ENCODE results near the gene ZNF552. TPM values are rescaled to one million over a fixed set of nuclear protein-coding genes. Genes with fewer than 3 reads are reported as not detected.
A peak's percentile ranks its signal among the peaks of the same experiment; 100 is the strongest.

The ZNF552 gene
- total and polyA plus RNA-seq, 2 of the 4 experiments (the other 2 are of a cell fraction): 2.8 to 4.7 TPM

DNA sequence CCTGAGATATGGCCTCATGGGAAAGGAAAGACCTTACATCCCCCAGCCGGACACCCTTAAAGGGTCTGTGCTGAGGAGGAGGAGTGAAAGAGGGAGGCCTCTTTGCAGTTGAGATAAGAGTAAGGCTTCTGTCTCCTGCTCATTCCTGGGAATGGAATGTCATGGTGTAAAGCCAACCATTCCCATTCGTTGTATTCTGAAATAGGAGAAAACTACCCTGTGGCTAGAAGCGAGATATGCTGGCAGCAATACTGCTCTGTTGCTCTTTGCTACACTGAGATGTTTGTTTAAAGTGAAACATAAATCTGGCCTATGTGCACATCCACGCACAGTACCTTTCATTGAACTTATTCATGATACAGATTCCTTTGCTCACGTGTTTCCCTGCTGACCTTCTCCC is 14.6 kb upstream of the ZNF552 start:
- Histone ChIP-seq H3K56ac (ENCODE audit: extremely low read depth, insufficient read depth, low read length) (no peak overlapping the region), H2AFZ (replicated peaks; ENCODE audit: low read length, poor library complexity) (no peak overlapping the region), H2AK5ac (ENCODE audit: low read depth, low read length) (no peak overlapping the region), H3K9me1 (ENCODE audit: insufficient read depth, low read length) (peaks cover 8% of the 10 kb centered on the region; the same call in 1 of the 2 replicates), H2BK15ac (ENCODE audit: low read depth, low read length) (no peak overlapping the region), H2BK20ac (ENCODE audit: low read depth, low read length) (no peak overlapping the region), H4K91ac (ENCODE audit: insufficient read depth, low read depth, low read length) (no peak overlapping the region), H4K8ac (ENCODE audit: low read depth in 2 of 2, low read length in 2 of 2) (no peak overlapping the region; a peak in 1 of 4 replicates), H3K4me1 (ENCODE audit: control insufficient read depth, insufficient read depth, low read length) (peaks cover 10% of the 10 kb centered on the region; the same call in 1 of the 2 replicates), H3K9ac (ENCODE audit: low read depth, low read length) (no peak overlapping the region), H2AK9ac (replicated peaks; ENCODE audit: low read depth, low read length, poor library complexity) (no peak overlapping the region), H3K18ac (ENCODE audit: low read depth, low read length) (no peak overlapping the region), H3K4ac (ENCODE audit: low read depth, low read length) (no peak overlapping the region), H3K36me3 (ENCODE audit: control insufficient read depth, insufficient read depth, low read length) (peaks cover 5% of the 10 kb centered on the region), H2BK5ac (ENCODE audit: low read depth, low read length, poor library complexity, severe bottlenecking) (no peak overlapping the region), H2BK120ac (ENCODE audit: low read depth, low read length) (no peak overlapping the region), H3K4me2 (ENCODE audit: low read depth, low read length) (peak overlapping the region; percentile 13; the same call in 1 of the 2 replicates), H3K9me3 (ENCODE audit: control insufficient read depth, insufficient read depth, low read length) (no peaks in the 10 kb centered on the region), H3K14ac (replicated peaks; ENCODE audit: low read depth, low read length) (no peak overlapping the region), H3K79me1 (ENCODE audit: low read depth in 1 of 2, low read length in 2 of 2) (peaks cover 7 to 56% of the 10 kb centered on the region in 2 experiments; a peak in 3 of 4 replicates), H4K5ac (ENCODE audit: low read depth, low read length) (no peak overlapping the region), H3K27me3 (ENCODE audit: control insufficient read depth, insufficient read depth, low read length) (no peaks in the 10 kb centered on the region), H3K23ac (ENCODE audit: low read depth, low read length) (no peak overlapping the region), H3K27ac (ENCODE audit: insufficient read depth, low read length) (no peak overlapping the region), H3K4me3 (ENCODE audit: insufficient read depth, low read depth, low read length) (no peak overlapping the region), H4K20me1 (ENCODE audit: insufficient read depth, low read length) (peaks cover 26% of the 10 kb centered on the region)
- ChIA-PET POLR2A (ENCODE audit: unreplicated experiment) (no interaction called here), CTCF (no interaction called here)
- in situ Hi-C loops (cut with MboI; ENCODE audit: low sequenced_read_pairs): no loop called here
- WGBS, 2 experiments (ENCODE audit: extremely low coverage in 2 of 2, insufficient read length in 1 of 2): no CpG with 5 or more reads among the region's 5 CpGs
- DNase-seq (peak; percentile 40), ATAC-seq (ENCODE audit: low read depth) (no peak)
- BruUV-seq (replicated peaks): no TSS peak
- TF ChIP-seq, protein P1, sequence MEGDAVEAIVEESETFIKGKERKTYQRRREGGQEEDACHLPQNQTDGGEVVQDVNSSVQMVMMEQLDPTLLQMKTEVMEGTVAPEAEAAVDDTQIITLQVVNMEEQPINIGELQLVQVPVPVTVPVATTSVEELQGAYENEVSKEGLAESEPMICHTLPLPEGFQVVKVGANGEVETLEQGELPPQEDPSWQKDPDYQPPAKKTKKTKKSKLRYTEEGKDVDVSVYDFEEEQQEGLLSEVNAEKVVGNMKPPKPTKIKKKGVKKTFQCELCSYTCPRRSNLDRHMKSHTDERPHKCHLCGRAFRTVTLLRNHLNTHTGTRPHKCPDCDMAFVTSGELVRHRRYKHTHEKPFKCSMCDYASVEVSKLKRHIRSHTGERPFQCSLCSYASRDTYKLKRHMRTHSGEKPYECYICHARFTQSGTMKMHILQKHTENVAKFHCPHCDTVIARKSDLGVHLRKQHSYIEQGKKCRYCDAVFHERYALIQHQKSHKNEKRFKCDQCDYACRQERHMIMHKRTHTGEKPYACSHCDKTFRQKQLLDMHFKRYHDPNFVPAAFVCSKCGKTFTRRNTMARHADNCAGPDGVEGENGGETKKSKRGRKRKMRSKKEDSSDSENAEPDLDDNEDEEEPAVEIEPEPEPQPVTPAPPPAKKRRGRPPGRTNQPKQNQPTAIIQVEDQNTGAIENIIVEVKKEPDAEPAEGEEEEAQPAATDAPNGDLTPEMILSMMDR (conservative IDR thresholded peaks at IDR 0.05; ENCODE audit: low read depth, low read length): no peak
- no peak for TF ChIP-seq RAD21 (IDR thresholded peaks at IDR 0.05; ENCODE audit: low read length)
- no peak for TF ChIP-seq CHD1 (IDR thresholded peaks at IDR 0.05; ENCODE audit: low read depth, low read length)
- no peak for TF ChIP-seq MAZ (IDR thresholded peaks at IDR 0.05; ENCODE audit: borderline replicate concordance, low read depth, low read length)
- TF ChIP-seq NFE2L2 (IDR thresholded peaks at IDR 0.05; ENCODE audit: low read depth, low read length): no peak
- TF ChIP-seq, protein P2, sequence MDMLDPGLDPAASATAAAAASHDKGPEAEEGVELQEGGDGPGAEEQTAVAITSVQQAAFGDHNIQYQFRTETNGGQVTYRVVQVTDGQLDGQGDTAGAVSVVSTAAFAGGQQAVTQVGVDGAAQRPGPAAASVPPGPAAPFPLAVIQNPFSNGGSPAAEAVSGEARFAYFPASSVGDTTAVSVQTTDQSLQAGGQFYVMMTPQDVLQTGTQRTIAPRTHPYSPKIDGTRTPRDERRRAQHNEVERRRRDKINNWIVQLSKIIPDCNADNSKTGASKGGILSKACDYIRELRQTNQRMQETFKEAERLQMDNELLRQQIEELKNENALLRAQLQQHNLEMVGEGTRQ (IDR thresholded peaks at IDR 0.05; ENCODE audit: low read depth, low read length): no peak
- intact Hi-C loops (cut with micrococcal nuclease): no loop called here
- dilution Hi-C loops (cut with HindIII; ENCODE audit: low sequenced_read_pairs, unreplicated experiment): no loop called here

Data from IMR-90 (cell line).